A549 (cell line): ENCODE measurements around the gene NALCN.

Experiments
- CHD2 ChIP-seq: fragments of 150-350 bp; IDR thresholded peaks from 2 replicates; pipeline ENCODE4 v1.6.1; 2014; ENCODE audit warnings: low read length; ENCODE audit not compliant: partially characterized antibody
- JUNB ChIP-seq: fragments of >200 bp; sonication (Bioruptor Twin); formaldehyde crosslinking; IDR thresholded peaks from 2 replicates; pipeline ENCODE4 v1.6.1; 2016
- KDM1A ChIP-seq: fragments of 200-600 bp; sonication (generic); IDR thresholded peaks from 2 replicates; pipeline ENCODE4 v1.6.1; 2016; ENCODE audit warnings: low read depth, mild to moderate bottlenecking

- TF ChIP-seq CHD2 (no peak), JUNB (no peak), KDM1A (no peak)
Measured at GRCh38 chr13:101231751-101232428, 184.4 kb downstream of the NALCN start.
